ENCODE results near the gene ZMIZ1.

ZMIZ1 gene

DNA sequence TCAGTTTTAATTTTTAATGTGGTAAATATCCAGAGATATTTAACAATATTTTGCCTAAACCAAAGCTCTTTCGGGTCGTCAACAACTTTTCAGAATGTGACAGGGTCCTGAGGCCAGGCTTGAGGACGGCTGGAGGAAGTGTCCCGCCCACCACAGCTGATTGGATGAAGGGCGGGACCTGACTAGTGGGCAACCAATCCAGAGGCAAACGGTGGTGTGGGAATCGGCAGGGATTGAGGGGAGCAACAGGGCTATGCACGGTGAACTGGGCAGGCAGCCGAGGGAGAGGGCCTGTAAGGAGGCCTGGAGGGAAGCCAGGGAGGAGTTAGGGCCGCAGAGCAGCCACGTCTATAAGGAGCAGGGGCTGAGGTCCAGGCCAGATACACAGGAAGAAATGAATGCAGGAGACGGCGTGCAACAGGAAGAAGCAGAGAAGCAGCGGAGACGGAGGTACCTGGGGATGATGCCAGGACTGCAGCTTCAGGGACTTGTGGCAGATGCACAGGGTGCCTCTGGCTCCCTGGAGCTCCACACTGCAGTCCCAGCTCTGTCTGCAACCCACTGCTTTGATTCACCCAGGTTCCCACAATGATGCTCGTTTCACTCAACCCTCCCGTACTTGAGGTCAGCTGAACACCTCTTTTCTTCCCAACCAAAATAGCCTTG is 46.1 kb upstream of the ZMIZ1 start:
- no peaks in the 10 kb centered on the region for H3K36me3 ChIP-seq (ENCODE audit: insufficient read depth, low read length)
- H3K4me2 ChIP-seq (ENCODE audit: low read depth, low read length, poor library complexity, severe bottlenecking), result no peak overlapping the region
- H3K9me2 ChIP-seq (replicated peaks; ENCODE audit: low read depth, low read length), result no peaks in the 10 kb centered on the region
- no peaks in the 10 kb centered on the region for H4K20me1 ChIP-seq (ENCODE audit: insufficient read depth, low read length, poor library complexity, severe bottlenecking)
- H2AFZ ChIP-seq (ENCODE audit: low read length), result no peak overlapping the region
- no peak overlapping the region for H3K9ac ChIP-seq (ENCODE audit: low read depth, low read length, poor library complexity, severe bottlenecking)
- H3K4me3 ChIP-seq (ENCODE audit: low read length, poor library complexity, severe bottlenecking), result no peak overlapping the region
- no peaks in the 10 kb centered on the region for H3K27me3 ChIP-seq (ENCODE audit: insufficient read depth, low read length, poor library complexity, severe bottlenecking)
- no peaks in the 10 kb centered on the region for H3F3A ChIP-seq (ENCODE audit: low read depth)
- TF ChIP-seq, protein P1, sequence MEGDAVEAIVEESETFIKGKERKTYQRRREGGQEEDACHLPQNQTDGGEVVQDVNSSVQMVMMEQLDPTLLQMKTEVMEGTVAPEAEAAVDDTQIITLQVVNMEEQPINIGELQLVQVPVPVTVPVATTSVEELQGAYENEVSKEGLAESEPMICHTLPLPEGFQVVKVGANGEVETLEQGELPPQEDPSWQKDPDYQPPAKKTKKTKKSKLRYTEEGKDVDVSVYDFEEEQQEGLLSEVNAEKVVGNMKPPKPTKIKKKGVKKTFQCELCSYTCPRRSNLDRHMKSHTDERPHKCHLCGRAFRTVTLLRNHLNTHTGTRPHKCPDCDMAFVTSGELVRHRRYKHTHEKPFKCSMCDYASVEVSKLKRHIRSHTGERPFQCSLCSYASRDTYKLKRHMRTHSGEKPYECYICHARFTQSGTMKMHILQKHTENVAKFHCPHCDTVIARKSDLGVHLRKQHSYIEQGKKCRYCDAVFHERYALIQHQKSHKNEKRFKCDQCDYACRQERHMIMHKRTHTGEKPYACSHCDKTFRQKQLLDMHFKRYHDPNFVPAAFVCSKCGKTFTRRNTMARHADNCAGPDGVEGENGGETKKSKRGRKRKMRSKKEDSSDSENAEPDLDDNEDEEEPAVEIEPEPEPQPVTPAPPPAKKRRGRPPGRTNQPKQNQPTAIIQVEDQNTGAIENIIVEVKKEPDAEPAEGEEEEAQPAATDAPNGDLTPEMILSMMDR (conservative IDR thresholded peaks at IDR 0.05; ENCODE audit: low read length), result no peak
- no peak for TF ChIP-seq EZH2phosphoT487 (IDR thresholded peaks at IDR 0.05; ENCODE audit: borderline replicate concordance)
- H3K79me2 ChIP-seq (ENCODE audit: insufficient read depth, low read length), result no peaks in the 10 kb centered on the region
- no peaks in the 10 kb centered on the region for H3K9me3 ChIP-seq (ENCODE audit: insufficient read depth, low read depth, low read length)
- peaks cover 13% of the 10 kb centered on the region for H3K4me1 ChIP-seq (ENCODE audit: insufficient read depth, low read length, poor library complexity, severe bottlenecking)

- Histone ChIP-seq H3K27me3 (ENCODE audit: insufficient read depth, low read length, poor library complexity, severe bottlenecking) (no peaks in the 10 kb centered on the region), H3K9ac (ENCODE audit: low read depth, low read length, poor library complexity, severe bottlenecking) (no peak overlapping the region), H3K4me3 (ENCODE audit: low read length, poor library complexity, severe bottlenecking) (no peak overlapping the region), H4K20me1 (ENCODE audit: insufficient read depth, low read length, poor library complexity, severe bottlenecking) (no peaks in the 10 kb centered on the region), H3K9me2 (replicated peaks; ENCODE audit: low read depth, low read length) (no peaks in the 10 kb centered on the region), H3F3A (ENCODE audit: low read depth) (no peaks in the 10 kb centered on the region), H3K36me3 (ENCODE audit: insufficient read depth, low read length) (no peaks in the 10 kb centered on the region), H3K4me1 (ENCODE audit: insufficient read depth, low read length, poor library complexity, severe bottlenecking) (peaks cover 21% of the 10 kb centered on the region), H3K4me2 (ENCODE audit: low read depth, low read length, poor library complexity, severe bottlenecking) (no peak overlapping the region), H3K79me2 (ENCODE audit: insufficient read depth, low read length) (no peaks in the 10 kb centered on the region), H2AFZ (ENCODE audit: low read length) (no peak overlapping the region), H3K9me3 (ENCODE audit: insufficient read depth, low read depth, low read length) (no peaks in the 10 kb centered on the region)
- TF ChIP-seq, protein P1 (conservative IDR thresholded peaks at IDR 0.05; ENCODE audit: low read length), result no peak
- no peak for TF ChIP-seq EZH2phosphoT487 (IDR thresholded peaks at IDR 0.05; ENCODE audit: borderline replicate concordance)
These were observed 45.3 kb upstream of the ZMIZ1 start for GRCh38 chr10:79023240-79024162.

GRCh38 chr10:79024296-79024695 is 44.5 kb upstream of the ZMIZ1 start:
- H3K9ac ChIP-seq (ENCODE audit: low read depth, low read length, poor library complexity, severe bottlenecking), result no peak overlapping the region
- H3K36me3 ChIP-seq (ENCODE audit: insufficient read depth, low read length), result no peaks in the 10 kb centered on the region
- H3K27me3 ChIP-seq (ENCODE audit: insufficient read depth, low read length, poor library complexity, severe bottlenecking), result no peaks in the 10 kb centered on the region
- H3K9me3 ChIP-seq (ENCODE audit: insufficient read depth, low read depth, low read length), result no peaks in the 10 kb centered on the region
- H3F3A ChIP-seq (ENCODE audit: low read depth), result no peaks in the 10 kb centered on the region
- H3K79me2 ChIP-seq (ENCODE audit: insufficient read depth, low read length), result no peaks in the 10 kb centered on the region
- no peak overlapping the region for H3K4me3 ChIP-seq (ENCODE audit: low read length, poor library complexity, severe bottlenecking)
- no peaks in the 10 kb centered on the region for H4K20me1 ChIP-seq (ENCODE audit: insufficient read depth, low read length, poor library complexity, severe bottlenecking)
- no peak overlapping the region for H3K4me2 ChIP-seq (ENCODE audit: low read depth, low read length, poor library complexity, severe bottlenecking)
- no peak for TF ChIP-seq EZH2phosphoT487 (IDR thresholded peaks at IDR 0.05; ENCODE audit: borderline replicate concordance)
- TF ChIP-seq, protein P1 (conservative IDR thresholded peaks at IDR 0.05; ENCODE audit: low read length), result no peak
- H3K4me1 ChIP-seq (ENCODE audit: insufficient read depth, low read length, poor library complexity, severe bottlenecking), result peaks cover 22% of the 10 kb centered on the region
- no peak overlapping the region for H2AFZ ChIP-seq (ENCODE audit: low read length)
- H3K9me2 ChIP-seq (replicated peaks; ENCODE audit: low read depth, low read length), result no peaks in the 10 kb centered on the region

Measured in Loucy (cell line).